Measurements from ENCODE around the gene ATP5MC2.

- no peak for TF ChIP-seq CTCF (IDR thresholded peaks at IDR 0.05; ENCODE audit: insufficient read depth, low read length, poor library complexity, severe bottlenecking)
- TF ChIP-seq EZH2phosphoT487 (conservative IDR thresholded peaks at IDR 0.05; ENCODE audit: low read length), result no peak
These were observed 10.9 kb downstream of the ATP5MC2 start for GRCh38 chr12:53664936-53665335.

Measured in SU-DHL-6 (cell line).